OCI-LY7 (cell line): Measurements from ENCODE around the gene NFATC2.

ENCODE experiments used
- CTCF ChIP-seq: fragments of 200-600 bp; sonication (generic); conservative IDR thresholded peaks from 2 replicates; pipeline ENCODE4 v1.5.1; 2014; ENCODE audit warnings: mild to moderate bottlenecking, antibody characterized with exemption, low read length, moderate library complexity, mixed read lengths
- EZH2phosphoT487 ChIP-seq: fragments of 200-600 bp; sonication (generic); IDR thresholded peaks from 2 replicates; pipeline ENCODE4 v1.6.1; 2018; ENCODE audit warnings: low read depth, borderline replicate concordance, mild to moderate bottlenecking, mixed run types, antibody characterized with exemption, low read length, moderate library complexity, mixed read lengths

GRCh38 chr20:51425347-51426106, 117.0 kb downstream of the NFATC2 start:
- no peak for TF ChIP-seq CTCF
- no peak for TF ChIP-seq EZH2phosphoT487
